ENCODE results near the gene KBTBD13.

The KBTBD13 gene

DNA sequence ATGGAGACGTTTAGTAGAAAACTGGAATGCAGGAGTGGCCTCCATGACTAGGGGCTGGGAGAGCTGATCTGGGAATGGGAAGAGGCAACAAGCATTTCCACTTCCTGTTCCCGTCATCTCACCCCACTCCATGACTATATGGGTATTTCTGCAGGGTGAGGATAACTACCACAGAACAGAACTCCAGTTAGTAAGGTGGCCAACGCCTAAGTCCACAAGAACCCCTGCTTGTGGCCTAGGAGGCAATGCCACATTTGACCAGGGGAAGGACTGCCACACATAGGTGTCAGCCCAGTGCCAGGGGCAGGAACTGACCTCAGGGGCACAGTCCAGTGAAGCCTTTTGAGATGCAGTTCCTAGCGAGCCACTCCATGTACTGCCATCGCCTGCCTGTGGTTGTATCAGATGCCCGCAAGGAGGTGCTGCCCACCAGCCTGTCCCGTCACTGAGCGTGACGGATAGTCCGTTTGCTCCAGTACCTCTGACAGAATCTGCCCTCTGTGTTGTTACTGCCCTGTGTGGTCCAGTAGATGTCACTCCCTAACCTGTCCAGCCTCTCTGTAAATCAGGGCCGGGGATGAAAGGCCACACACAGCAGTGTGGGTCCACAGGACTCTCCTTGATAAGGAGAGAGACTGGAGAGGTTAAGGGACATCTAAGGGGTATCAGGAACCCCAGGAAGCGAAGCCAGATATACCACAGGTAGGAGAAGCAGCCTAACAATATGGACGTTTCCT is 43.6 kb upstream of the KBTBD13 start:
- no peak overlapping the region for H3K4me3 ChIP-seq (ENCODE audit: low read depth, low read length)
- DNase-seq (ENCODE audit: low read depth), result peak; percentile 74
- TF ChIP-seq, protein P1, sequence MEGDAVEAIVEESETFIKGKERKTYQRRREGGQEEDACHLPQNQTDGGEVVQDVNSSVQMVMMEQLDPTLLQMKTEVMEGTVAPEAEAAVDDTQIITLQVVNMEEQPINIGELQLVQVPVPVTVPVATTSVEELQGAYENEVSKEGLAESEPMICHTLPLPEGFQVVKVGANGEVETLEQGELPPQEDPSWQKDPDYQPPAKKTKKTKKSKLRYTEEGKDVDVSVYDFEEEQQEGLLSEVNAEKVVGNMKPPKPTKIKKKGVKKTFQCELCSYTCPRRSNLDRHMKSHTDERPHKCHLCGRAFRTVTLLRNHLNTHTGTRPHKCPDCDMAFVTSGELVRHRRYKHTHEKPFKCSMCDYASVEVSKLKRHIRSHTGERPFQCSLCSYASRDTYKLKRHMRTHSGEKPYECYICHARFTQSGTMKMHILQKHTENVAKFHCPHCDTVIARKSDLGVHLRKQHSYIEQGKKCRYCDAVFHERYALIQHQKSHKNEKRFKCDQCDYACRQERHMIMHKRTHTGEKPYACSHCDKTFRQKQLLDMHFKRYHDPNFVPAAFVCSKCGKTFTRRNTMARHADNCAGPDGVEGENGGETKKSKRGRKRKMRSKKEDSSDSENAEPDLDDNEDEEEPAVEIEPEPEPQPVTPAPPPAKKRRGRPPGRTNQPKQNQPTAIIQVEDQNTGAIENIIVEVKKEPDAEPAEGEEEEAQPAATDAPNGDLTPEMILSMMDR (IDR thresholded peaks at IDR 0.05; ENCODE audit: control insufficient read depth, extremely low read depth, insufficient read depth), result peak; percentile 76

DNA sequence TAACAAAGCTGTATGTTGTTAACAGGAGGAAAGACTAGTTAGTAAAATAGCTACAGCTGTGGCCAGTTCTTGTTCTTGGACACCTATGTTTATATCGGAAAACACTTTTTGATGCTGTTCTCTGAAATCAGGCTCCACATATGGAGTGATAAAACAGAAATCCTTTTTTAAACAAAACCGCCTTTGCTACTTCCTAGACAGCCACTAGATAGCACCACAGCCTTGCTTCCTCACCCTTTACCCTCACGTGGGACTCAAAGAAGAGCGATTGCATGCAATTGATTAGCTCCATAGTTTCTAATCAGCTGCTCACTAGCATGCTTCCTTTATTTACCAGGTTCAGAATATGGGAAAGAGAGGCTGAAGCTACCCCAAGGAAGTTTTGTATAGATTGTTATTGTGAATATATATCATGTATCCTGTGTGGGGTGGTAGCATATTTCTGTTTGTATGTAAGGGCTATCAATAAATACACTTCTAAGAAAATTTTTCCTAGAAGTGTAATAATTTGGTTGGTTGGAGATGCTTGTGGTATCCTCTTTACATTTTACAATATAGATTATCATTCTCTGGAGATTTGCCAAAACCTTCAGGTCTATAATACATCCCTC is 42.8 kb upstream of the KBTBD13 start:
- TF ChIP-seq, protein P1 (IDR thresholded peaks at IDR 0.05; ENCODE audit: control insufficient read depth, extremely low read depth, insufficient read depth), result peak; percentile 56
- no peak for DNase-seq (ENCODE audit: low read depth)
- H3K4me3 ChIP-seq (ENCODE audit: low read depth, low read length), result no peak overlapping the region

DNA sequence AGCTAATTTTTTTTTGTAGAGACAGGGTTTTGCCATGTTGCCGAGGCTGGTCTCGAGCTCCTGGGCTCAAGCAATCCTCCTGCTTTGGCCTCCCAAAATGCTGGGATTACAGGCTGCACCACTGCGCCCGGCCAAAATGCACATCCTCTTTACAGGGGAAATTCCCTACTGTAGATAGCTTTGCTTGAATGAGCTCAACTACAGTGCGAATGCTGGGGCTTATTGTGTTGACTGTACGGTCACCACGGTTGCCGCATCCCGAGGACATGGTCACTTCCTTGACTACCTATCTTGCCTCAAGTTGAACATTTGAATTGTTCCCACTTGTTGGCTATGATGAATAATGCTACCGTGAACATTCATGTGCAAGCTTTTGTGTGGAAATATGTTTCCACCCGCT is 41.8 kb upstream of the KBTBD13 start:
- H3K4me3 ChIP-seq (ENCODE audit: low read depth, low read length), result no peak overlapping the region
- TF ChIP-seq, protein P1 (IDR thresholded peaks at IDR 0.05; ENCODE audit: control insufficient read depth, extremely low read depth, insufficient read depth), result no peak

DNA sequence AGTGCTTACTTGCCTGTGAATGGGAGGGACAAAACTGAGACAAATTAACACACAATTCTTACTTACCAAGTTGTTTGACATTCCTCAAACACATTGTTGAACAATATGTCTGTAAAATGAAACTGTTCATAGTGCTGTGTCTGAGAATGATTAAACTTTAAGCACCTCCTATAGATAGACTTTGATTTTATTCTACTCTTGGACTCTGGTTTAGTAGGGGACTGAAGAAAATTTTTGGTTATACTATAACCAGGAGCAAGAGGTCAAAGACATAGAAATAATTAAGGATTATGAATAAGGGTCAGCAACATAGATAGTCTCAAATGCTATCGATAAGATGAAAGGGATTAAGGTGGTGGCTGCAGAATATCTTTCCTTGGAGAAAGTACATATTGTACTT is 39.2 kb upstream of the KBTBD13 start:
- no peak overlapping the region for H3K4me3 ChIP-seq (ENCODE audit: low read depth, low read length)
- no peak for DNase-seq (ENCODE audit: low read depth)
- TF ChIP-seq, protein P1 (IDR thresholded peaks at IDR 0.05; ENCODE audit: control insufficient read depth, extremely low read depth, insufficient read depth), result no peak

More for the DNA sequence above, 41.8 kb upstream of the KBTBD13 start:
- DNase-seq (ENCODE audit: low read depth), result no peak

DNA sequence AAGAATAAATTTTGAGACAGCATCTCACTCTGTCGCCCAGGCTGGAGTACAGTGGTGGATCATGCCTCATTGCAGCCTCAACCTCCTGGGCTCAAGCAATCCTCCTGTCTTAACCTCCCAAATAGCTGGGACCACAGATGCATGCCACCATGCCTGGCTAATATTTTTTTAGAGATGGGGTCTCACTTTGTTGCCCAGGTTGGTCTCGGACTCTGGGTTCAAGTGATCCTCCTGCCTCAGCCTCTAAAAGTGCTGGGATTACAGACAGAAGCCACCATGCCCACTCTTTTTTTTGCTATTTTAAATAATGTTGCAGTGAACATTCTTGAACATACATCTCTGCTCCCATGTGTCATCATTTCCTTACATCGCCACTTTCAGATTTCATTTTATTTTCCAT is 38.1 kb upstream of the KBTBD13 start:
- H3K4me3 ChIP-seq (ENCODE audit: low read depth, low read length), result no peak overlapping the region
- TF ChIP-seq, protein P1 (IDR thresholded peaks at IDR 0.05; ENCODE audit: control insufficient read depth, extremely low read depth, insufficient read depth), result no peak
- DNase-seq (ENCODE audit: low read depth), result no peak

DNA sequence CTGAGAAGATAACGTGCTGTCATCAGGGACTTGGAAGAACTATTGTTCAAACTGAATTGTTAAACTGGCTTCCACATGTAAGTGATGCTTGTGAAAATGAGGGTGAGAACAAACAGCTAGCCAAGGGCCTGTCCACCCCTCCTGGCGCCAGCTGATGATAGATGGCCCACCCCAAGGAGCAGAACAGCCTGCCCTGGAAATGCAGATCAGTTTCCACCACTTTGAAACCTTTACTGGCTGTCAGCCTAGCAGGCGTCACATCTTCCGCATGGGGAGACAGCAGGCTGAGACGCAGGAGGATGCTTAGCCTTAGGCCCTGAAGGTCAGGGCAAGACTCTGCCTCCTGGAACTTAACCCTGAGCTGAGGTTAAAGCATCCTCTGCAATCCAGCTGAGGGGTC is 37.7 kb upstream of the KBTBD13 start:
- TF ChIP-seq, protein P1 (IDR thresholded peaks at IDR 0.05; ENCODE audit: control insufficient read depth, extremely low read depth, insufficient read depth), result no peak
- DNase-seq (ENCODE audit: low read depth), result no peak

More for the DNA sequence above, 37.7 kb upstream of the KBTBD13 start:
- H3K4me3 ChIP-seq (ENCODE audit: low read depth, low read length), result no peak overlapping the region

All from LNCaP clone FGC (cell line).